Measurements from ENCODE around the gene SYNGR2. TPM values are rescaled to one million over a fixed set of nuclear protein-coding genes. Genes with fewer than 3 reads are reported as not detected.

Gene SYNGR2
- polyA plus RNA-seq, 3 donors = 270 to 402 (median 350) TPM

DNA sequence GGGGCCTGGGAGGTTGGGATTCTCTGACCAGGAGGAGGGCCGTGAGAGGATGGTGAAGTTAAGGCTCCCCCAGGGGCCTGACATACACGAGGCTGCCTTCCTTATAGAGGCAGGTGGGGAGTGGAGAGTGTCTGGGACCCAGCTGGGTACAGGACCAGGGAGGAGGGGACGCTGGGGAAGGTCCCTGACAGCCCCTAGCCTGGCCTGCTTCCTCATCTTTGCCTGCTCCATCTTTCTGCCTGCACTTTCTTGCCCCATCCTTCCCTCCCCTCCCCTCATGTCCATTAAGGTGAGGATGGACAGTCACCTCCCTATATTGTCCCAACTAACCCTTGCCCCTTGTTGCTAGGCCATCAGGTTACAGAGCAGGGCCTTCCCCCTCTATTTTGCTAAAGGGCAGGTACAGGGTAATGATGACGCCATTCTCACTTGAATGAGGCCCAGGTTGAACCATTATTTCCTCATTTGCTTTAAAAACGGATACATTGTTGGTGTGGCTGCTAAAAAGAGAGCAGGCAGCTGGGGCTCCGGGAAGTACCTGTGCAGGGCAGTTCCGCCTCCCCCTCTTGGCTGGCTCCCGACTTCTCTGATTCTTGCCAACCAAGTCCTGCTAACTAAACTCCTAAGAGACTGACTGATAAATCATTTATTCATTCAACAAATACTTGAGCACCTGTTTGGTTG lies 20.9 kb upstream of the SYNGR2 start:
- H2AFZ ChIP-seq (ENCODE audit: insufficient read depth, low read depth, low read length, poor library complexity, severe bottlenecking) = no peak overlapping the region
- TF ChIP-seq, protein P1, sequence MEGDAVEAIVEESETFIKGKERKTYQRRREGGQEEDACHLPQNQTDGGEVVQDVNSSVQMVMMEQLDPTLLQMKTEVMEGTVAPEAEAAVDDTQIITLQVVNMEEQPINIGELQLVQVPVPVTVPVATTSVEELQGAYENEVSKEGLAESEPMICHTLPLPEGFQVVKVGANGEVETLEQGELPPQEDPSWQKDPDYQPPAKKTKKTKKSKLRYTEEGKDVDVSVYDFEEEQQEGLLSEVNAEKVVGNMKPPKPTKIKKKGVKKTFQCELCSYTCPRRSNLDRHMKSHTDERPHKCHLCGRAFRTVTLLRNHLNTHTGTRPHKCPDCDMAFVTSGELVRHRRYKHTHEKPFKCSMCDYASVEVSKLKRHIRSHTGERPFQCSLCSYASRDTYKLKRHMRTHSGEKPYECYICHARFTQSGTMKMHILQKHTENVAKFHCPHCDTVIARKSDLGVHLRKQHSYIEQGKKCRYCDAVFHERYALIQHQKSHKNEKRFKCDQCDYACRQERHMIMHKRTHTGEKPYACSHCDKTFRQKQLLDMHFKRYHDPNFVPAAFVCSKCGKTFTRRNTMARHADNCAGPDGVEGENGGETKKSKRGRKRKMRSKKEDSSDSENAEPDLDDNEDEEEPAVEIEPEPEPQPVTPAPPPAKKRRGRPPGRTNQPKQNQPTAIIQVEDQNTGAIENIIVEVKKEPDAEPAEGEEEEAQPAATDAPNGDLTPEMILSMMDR (IDR thresholded peaks at IDR 0.05) = no peak
- peaks cover 45 to 54% of the 10 kb centered on the region in 2 donors for H3K4me1 ChIP-seq (ENCODE audit: control insufficient read depth in 1 of 2, insufficient read depth in 2 of 2, low read length in 2 of 2)
- DNase-seq = peak in 1 of 3 donors; percentile 41
- H3K4me3 Mint-ChIP-seq = no peak overlapping the region
- H3K4me3 ChIP-seq (replicated peaks in 1 of 3; ENCODE audit: low read depth in 2 of 3, low read length in 3 of 3) = no peak overlapping the region
- 14% methylated on average over 5 of the region's 8 CpGs for WGBS (ENCODE audit: insufficient coverage)
- H3K27ac ChIP-seq (ENCODE audit: low read depth in 1 of 2, low read length in 2 of 2) = peak overlapping the region in 1 of 2 donors; percentile 2
- intact Hi-C loops (cut with micrococcal nuclease) = no loop called here
- peaks cover 3 to 8% of the 10 kb centered on the region in 2 donors for H3K36me3 Mint-ChIP-seq
- no peaks in the 10 kb centered on the region for H3K9me3 ChIP-seq (replicated peaks in 1 of 2; ENCODE audit: control insufficient read depth in 1 of 2, insufficient read depth in 1 of 2, low read length in 2 of 2)
- peaks cover 2% of the 10 kb centered on the region for H4K20me1 ChIP-seq (ENCODE audit: insufficient read depth, low read length)
- H3K4me2 ChIP-seq (replicated peaks; ENCODE audit: extremely low read depth, low read length, poor library complexity, severe bottlenecking) = no peak overlapping the region
- no peak overlapping the region for H3K9ac ChIP-seq (ENCODE audit: insufficient read depth, low read length, poor library complexity, severe bottlenecking)
- H3K36me3 ChIP-seq (replicated peaks in 1 of 2; ENCODE audit: control insufficient read depth in 1 of 2, insufficient read depth in 2 of 2, low read length in 2 of 2) = peaks cover 2 to 5% of the 10 kb centered on the region in 2 donors
- H3K9me3 Mint-ChIP-seq = no peaks in the 10 kb centered on the region
- no peaks in the 10 kb centered on the region for H3K79me2 ChIP-seq (ENCODE audit: insufficient read depth, low read length)
- no peaks in the 10 kb centered on the region for H3K27me3 ChIP-seq (ENCODE audit: control insufficient read depth in 2 of 2, insufficient read depth in 2 of 2, low read length in 2 of 2)
- H3K27ac Mint-ChIP-seq = peak overlapping the region in 2 of 7 donors; percentile 42 to 49
- no peaks in the 10 kb centered on the region for H3K27me3 Mint-ChIP-seq (ENCODE audit: low read depth in 3 of 3)
- H3K4me1 Mint-ChIP-seq = peaks cover 46% of the 10 kb centered on the region

DNA sequence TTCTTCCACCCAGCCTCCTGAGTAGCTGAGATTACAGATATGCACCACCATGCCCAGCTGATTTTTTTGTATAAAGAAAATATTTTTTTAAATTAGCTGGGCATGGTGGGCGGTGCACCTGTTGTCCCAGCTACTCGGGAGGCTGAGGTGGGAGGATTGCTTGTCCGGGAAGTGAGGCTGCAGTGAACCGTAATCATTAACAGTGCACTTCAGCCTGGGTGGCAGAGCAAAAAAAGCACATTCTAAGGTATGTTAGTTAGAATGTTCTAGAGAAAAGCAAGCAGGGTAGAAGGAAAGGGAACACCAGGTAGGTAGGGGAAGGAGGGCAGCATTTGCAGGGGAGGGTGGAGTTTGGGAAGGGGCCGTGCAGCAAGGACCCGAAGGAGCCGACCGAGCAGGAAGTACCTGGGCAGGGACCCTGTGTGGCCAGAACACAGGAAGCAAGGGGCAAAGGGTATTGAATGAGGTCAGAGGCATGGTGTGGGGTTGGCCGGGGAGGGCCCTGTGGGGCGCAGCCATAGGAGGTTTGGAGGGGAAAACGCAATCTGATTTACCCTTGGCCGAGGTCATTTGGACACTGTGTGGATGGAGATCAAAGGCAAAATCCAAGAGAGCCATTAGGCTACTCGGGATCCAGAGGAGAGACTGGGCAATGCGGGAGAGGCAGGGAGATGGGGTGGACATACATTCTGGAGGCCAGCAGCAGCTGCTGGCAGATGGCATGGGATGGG lies 19.9 kb upstream of the SYNGR2 start:
- Histone ChIP-seq H3K9ac (ENCODE audit: insufficient read depth, low read length, poor library complexity, severe bottlenecking) (no peak overlapping the region), H3K4me3 (replicated peaks in 1 of 3; ENCODE audit: low read depth in 2 of 3, low read length in 3 of 3) (no peak overlapping the region), H3K9me3 (replicated peaks in 1 of 2; ENCODE audit: control insufficient read depth in 1 of 2, insufficient read depth in 1 of 2, low read length in 2 of 2) (no peaks in the 10 kb centered on the region), H2AFZ (ENCODE audit: insufficient read depth, low read depth, low read length, poor library complexity, severe bottlenecking) (no peak overlapping the region), H4K20me1 (ENCODE audit: insufficient read depth, low read length) (no peaks in the 10 kb centered on the region), H3K36me3 (replicated peaks in 1 of 2; ENCODE audit: control insufficient read depth in 1 of 2, insufficient read depth in 2 of 2, low read length in 2 of 2) (no peaks in the 10 kb centered on the region), H3K4me2 (replicated peaks; ENCODE audit: extremely low read depth, low read length, poor library complexity, severe bottlenecking) (no peak overlapping the region), H3K4me1 (ENCODE audit: control insufficient read depth in 1 of 2, insufficient read depth in 2 of 2, low read length in 2 of 2) (peaks cover 40 to 50% of the 10 kb centered on the region in 2 donors), H3K27me3 (ENCODE audit: control insufficient read depth in 2 of 2, insufficient read depth in 2 of 2, low read length in 2 of 2) (no peaks in the 10 kb centered on the region), H3K27ac (ENCODE audit: low read depth in 1 of 2, low read length in 2 of 2) (no peak overlapping the region), H3K79me2 (ENCODE audit: insufficient read depth, low read length) (no peaks in the 10 kb centered on the region)
- no peak for DNase-seq
- intact Hi-C loops (cut with micrococcal nuclease) = no loop called here
- H3K4me1 Mint-ChIP-seq = peaks cover 39% of the 10 kb centered on the region
- TF ChIP-seq, protein P1 (IDR thresholded peaks at IDR 0.05) = no peak
- H3K9me3 Mint-ChIP-seq = no peaks in the 10 kb centered on the region
- 71% methylated on average over 14 of the region's 14 CpGs for WGBS (ENCODE audit: insufficient coverage)
- no peaks in the 10 kb centered on the region for H3K36me3 Mint-ChIP-seq
- H3K27ac Mint-ChIP-seq = peak overlapping the region in 1 of 7 donors; percentile 54
- H3K27me3 Mint-ChIP-seq (ENCODE audit: low read depth in 3 of 3) = no peaks in the 10 kb centered on the region
- H3K4me3 Mint-ChIP-seq = no peak overlapping the region

Data from CD14-positive monocyte (primary cell).